GM18867 (cell line): ENCODE measurements around the gene MANEAL.

Source experiments
- ATAC-seq: cut with Tn5 transposase; IDR thresholded peaks from one replicate; pipeline ENCODE4 v1.9.1; 2021; ENCODE audit warnings: mild to moderate bottlenecking, moderate library complexity; ENCODE audit not compliant: unreplicated experiment

MANEAL gene

GRCh38 chr1:37778654-37779053 is 15.0 kb upstream of the MANEAL start:
- ATAC-seq, result no peak

GRCh38 chr1:37782491-37782890 is 11.2 kb upstream of the MANEAL start:
- no peak for ATAC-seq

- ATAC-seq, result no peak
Observed at GRCh38 chr1:37792943-37793686, 532 bp upstream of the MANEAL start.

GRCh38 chr1:37794372-37795339 is 1.0 kb downstream of the MANEAL start:
- ATAC-seq, result peak; percentile 41

- no peak for ATAC-seq
Observed at GRCh38 chr1:37795340-37796125, 1.9 kb downstream of the MANEAL start.

GRCh38 chr1:37797750-37798345 is 4.2 kb downstream of the MANEAL start:
- ATAC-seq, result no peak

- ATAC-seq, result no peak
Observed at GRCh38 chr1:37802439-37802838, 8.8 kb downstream of the MANEAL start.

GRCh38 chr1:37807220-37807554 is 13.5 kb downstream of the MANEAL start:
- no peak for ATAC-seq

- ATAC-seq, result peak; percentile 85
Observed at GRCh38 chr1:37807555-37808368, 14.1 kb downstream of the MANEAL start, which contains the start of the genes C1orf122 and YRDC. TSS of gene C1orf122 (plus strand) at chr1:37807790. CDS start at chr1:37808405, 615 bp downstream. TSS of gene YRDC (minus strand) at chr1:37808208. CDS start at chr1:37808180, 28 bp downstream.

- ATAC-seq, result peak; percentile 38
Observed at GRCh38 chr1:37808369-37809319, 15.0 kb downstream of the MANEAL start.

GRCh38 chr1:37809942-37810341 is 16.3 kb downstream of the MANEAL start:
- no peak for ATAC-seq

GRCh38 chr1:37811027-37811655 is 17.5 kb downstream of the MANEAL start:
- no peak for ATAC-seq

GRCh38 chr1:37813529-37814145 is 20.0 kb downstream of the MANEAL start:
- ATAC-seq, result no peak

- no peak for ATAC-seq
Observed at GRCh38 chr1:37814252-37814651, 20.6 kb downstream of the MANEAL start.

GRCh38 chr1:37817481-37817880 is 23.8 kb downstream of the MANEAL start:
- no peak for ATAC-seq

GRCh38 chr1:37821481-37821880 is 27.8 kb downstream of the MANEAL start:
- no peak for ATAC-seq

- ATAC-seq, result no peak
Observed at GRCh38 chr1:37822906-37823815, 29.5 kb downstream of the MANEAL start.
